HTR-8/SVneo (cell line): ENCODE results near the gene KIAA0232.
"Not testable (repeated sequence)": the region's sequence is repeated elsewhere in the genome, so short reads cannot be mapped to it uniquely, and the experiment has no call there.

Experiments
- DNase-seq: peaks from one replicate; pipeline ENCODE4 v3.0.0; 2011; ENCODE audit warnings: low spot score, mixed read lengths; ENCODE audit not compliant: insufficient read length
- FAIRE-seq: peaks from 2 replicates; lab custom pipeline; 2011; peaks lifted over from hg19 to GRCh38; lab: Jason Lieb, UNC

KIAA0232 gene

DNA sequence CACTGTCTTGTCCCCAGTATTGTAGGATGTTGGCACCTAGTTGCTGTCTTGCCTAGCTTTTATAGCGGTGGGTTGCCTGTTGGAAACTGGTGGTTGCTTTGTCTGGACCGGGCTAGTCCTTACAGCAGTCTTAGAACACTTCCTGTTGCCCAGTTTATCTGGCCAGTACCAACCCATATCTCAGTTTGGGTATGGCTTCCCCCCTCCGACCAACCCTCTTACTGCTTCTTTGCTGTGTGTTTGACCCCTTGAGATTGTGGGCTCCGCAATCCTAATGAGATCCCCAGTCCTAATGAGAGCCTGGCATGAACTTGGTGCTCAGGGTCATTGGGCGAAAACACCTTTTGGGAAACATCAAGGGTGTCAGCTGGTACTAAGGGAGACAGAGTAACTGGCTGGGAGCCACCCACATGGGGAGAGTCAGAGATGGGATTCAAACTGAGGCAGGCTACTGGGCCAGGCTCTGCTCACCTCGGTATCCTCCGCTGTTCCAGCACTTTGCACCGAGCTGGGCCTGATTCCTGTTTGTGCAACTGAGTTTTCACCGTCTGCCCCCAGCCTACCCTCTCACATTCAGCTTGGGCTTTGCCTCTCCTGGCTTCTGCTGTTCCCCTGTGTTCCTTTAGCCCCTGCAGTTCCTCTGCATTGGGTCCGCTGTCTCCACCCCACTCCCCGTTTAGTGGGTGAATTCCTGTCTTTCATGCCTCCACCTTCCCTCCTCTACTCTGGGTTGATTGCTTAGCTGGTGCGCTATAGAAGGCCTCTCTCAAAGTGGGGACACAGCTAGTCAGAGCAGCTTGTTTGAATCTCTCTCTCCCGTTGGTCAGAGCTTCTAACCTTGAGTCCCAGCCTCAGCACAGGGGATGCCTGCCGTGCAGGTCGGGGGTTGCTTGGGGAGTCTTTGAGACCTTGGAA is 128.7 kb downstream of the KIAA0232 start:
- FAIRE-seq (no peak), DNase-seq (no peak)

DNA sequence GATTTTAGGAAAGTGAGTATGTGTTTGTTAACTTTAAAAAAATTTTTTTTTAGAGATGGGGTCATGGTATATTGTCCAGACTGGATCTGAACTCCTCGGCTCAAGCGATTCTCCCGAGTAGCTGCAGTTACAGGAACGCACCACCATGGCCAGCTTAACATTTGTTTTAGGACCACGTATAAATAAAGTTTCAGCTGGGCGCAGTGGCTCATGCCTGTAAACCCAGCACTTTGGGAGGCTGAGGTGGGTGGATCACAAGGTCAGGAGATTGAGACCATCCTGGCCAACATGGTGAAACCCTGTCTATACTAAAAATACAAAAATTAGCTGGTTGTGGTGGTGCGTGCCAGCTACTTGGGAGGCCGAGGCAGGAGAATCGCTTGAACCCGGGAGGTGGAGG is 129.4 kb downstream of the KIAA0232 start:
- FAIRE-seq, DNase-seq: not testable (repeated sequence)

DNA sequence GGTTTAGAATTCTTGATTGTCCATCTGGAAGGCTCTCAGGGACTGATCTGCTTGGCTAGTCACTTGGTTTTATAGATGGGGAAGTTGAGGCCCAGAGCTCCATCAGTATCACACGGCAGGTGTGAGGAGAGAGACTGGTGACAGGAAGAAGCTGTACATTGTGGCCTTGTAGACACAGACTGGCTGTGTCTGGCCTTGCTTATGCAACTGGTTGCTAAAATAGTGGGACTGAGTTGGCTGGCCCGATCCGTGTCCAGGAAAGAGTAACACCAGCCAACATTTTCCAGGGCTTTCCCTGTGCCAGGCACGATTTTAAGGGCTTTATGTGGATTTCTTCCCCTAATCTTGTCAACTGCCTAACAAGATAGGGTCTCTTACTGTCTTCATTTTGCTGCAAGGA is 129.9 kb downstream of the KIAA0232 start:
- FAIRE-seq (no peak), DNase-seq (no peak)

DNA sequence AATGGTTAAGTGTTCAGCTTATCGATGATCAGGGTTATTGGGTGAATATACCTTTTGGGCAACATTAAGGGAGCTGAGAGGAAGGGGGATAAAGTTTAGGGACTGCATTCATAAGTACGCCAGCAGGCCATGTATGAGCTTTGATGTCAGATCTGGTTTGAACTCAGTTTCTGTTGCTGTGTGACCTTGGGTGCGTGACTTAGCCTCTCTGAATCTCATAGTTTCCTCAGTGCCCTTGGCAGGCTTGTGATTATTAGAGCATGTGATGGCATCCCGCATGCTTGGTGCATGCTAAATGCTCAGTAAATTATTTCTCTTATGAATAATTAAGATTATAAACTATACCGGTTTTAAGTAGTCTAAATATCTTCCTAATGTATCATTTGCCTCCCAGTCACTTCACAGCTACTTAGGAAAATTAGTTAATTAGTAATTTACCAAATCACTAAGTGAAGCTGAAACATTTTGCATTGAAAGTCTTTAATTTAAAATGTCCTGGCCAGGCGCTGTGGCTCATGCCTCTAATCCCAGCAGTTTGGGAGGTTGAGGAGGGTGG is 130.9 kb downstream of the KIAA0232 start:
- no peak for FAIRE-seq

DNA sequence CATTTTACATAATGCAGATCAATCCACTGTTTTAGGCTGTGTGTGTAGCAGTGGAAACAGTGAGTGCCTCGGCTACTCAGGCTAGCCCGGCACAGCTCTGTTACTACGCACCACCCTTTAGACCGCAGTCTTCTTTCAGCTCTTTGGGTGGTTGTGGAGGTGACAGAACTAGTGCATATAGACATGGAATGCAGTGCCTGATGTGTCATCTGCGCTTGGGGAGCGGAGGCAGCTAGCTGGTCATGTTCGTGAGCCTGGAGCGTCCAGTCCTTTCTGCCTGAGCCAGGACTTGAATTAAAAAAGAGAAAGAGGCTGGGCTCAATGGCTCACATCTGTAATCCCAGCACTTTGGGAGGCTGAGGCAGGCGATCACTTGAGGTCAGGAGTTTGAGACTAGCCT is 131.9 kb downstream of the KIAA0232 start:
- DNase-seq = no peak
- no peak for FAIRE-seq

More for the DNA sequence above, 130.9 kb downstream of the KIAA0232 start:
- no peak for DNase-seq

DNA sequence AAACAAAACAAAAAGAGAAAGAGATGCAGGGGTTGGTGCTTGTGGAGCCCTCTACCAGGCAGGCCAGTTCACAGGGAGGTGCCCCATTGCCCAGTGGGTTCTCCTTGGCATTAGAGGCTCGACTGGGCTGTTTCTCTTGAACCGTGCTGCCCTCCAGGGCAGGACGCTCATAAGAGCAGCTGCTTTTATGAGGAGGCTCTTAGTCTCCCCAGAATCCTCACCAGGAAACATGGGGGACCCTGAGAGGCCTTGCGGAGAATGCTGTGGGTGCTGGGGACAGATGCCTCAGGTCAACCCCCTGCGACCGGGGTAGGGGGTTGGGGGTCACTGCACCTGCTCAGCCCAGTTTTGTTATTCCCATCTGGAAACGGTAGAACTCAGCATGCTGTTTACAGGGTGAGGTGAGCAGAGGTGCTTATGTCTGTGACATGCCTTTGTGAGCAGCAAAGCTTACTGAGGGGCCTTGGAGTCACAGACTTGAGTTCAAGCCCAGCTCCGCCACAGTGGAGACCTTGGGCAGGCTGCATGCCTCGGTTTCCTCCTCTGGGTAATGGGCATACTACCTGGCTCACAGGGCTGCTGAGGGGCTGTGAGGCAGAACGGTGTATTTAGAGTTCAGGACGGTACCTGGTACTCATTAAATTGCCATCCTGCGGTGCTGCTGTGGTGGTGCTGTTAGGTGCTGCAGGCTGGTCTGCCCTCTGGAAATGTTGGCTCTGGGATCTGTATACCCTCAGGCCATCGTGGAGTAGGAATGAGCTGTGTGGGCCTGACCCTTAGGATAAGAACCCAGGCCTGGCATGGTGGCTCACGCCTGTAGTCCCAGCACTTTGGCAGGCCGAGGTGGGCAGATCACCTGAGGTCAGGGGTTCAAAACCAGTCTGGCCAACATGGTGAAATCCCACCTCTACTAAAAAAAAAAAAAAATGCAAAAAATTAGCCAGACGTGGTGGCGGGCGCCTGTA is 132.8 kb downstream of the KIAA0232 start:
- DNase-seq (no peak), FAIRE-seq (no peak)

DNA sequence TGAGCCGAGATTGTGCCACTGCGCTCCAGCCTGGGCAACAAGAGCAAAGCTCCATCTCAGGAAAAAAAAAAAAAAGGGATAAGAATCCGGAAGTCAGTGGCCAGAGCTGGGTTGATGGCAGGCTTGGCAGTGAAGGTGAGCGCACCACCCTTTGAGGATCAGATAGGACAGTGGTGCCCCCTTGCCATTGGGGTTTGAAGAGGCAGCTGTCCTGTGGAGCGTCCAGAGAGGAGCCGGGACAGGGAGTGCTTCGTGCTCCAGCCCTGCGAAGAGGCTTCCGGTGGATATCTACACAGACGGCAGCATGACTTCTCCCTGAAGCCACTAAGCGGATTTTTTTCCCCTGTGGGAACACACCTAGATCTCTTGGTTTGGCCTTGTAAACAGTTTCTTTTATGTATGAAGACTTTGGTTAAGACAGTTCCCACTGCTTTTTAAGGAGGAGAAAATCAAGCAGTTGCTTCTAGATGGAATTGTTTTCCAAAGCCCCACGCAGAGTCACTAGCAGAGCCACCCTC is 133.6 kb downstream of the KIAA0232 start:
- DNase-seq = no peak
- no peak for FAIRE-seq

DNA sequence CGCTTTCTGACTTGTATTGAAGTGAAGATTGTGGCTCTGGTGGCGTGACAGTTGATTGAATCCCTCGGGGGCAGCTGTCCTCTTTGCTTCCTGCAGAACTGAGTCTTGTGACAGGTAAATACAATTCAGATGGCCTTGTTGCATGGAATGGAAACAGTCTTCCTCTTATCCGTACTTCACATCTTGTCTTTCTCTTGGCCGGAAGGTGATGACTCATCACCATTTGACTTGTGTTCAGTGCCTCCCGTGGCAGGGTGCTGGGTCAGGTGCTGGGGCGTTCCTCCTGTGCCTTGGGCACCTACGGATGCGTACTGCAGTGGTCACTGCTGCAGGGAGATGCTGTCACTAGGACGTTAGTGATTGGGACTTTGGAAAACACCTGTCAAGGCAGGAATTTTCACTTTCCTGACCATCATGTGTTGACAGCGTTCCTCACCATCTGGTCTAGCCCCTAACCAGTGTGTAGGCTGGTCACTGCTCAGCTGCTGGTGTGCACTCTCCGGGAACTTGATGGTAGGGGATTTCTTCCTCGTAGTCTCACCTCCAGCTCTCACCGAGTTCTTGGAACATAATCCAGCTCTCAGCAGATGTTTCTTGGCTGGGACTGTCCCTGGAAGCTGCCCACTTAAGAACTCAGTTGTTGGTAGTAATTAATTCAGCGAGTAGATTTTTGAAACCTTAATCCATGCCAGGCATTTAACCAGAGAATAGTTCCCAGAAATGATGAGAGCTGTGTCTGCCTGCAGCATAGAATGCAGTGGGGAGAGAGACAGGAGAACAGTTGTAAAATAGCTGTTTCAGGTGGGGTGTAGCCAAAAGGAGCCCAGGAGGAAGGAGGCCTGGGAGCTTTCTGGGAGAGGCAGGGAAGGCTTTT is 134.3 kb downstream of the KIAA0232 start:
- DNase-seq = no peak
- peak; percentile 59 for FAIRE-seq

DNA sequence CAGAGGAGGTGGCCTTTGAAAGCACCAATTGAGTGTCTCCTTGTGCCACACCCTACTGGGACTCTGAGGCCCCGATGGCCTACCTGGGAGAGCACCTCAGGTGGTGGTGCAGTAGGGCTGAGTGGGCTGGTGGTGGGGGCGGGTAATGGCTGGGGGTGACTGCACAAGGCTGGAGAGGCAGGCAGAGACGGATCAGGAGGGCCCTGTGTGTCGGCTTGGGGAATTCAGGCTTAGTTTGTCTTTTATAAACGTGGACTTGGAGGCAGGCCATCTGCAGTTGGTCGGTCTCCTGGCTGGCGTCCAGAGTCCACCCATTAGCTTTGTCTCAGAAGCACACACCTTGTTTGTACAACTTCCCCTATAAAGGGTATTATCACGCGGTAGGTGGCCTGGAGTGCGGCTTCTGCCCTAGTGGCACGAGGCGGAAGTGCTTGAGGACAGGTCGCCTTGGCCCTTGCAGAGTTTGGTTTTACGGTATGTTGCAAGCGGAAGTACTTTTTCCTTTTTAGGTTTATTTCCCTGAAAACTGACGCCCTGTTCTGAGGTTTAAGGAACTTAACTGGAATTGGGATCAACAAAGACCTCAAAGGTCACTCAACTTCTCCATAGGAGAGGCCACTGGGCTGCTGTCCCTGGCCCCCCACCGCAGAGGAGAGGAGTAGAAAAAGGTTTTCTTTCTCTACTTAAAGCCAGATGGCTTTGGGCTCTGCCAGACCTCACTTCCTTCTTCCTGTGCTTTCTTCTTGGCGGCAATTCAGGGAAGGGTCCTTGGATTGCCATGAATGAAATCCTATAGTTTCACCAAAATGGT is 135.1 kb downstream of the KIAA0232 start:
- FAIRE-seq (no peak), DNase-seq (no peak)

DNA sequence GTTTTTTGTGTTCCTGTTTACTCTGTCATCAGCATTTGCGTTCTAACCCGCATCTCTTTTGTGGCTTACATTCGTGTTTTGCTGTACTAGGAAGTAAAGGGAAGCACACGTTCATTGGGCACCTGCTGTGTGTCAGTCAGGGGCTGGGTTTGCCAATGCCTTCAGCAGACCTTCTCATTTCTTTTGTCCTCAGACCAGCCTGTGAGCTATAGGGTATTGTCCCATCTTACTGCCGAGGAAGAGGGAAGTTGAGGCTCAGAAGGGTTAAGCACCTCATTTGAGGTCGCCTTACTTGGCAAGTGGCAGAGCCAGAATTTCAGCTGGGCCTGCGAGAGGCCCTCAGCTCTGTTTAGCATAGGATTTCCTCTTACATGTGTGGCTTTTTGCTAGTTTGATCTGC is 135.8 kb downstream of the KIAA0232 start:
- FAIRE-seq = no peak
- no peak for DNase-seq

DNA sequence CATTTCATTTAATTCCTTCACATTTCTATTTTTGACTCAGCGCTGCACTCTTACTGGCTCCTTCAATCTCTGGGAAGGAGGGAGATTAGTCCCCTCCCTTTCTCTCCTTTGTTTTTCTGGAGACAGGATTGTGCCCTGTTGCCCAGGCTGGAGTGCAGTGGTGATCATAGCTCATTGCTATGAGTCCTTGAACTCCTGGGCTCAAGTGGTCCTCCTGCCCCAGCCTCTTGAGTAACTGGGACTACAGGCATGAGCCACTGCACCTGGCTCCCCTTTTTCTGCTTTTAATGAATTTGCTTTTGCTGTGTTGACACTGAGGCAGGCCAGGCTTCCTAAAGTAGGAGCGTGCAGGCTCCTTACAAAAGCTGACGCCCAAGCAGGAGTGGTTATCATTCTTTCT is 137.6 kb downstream of the KIAA0232 start:
- FAIRE-seq (no peak), DNase-seq (no peak)

DNA sequence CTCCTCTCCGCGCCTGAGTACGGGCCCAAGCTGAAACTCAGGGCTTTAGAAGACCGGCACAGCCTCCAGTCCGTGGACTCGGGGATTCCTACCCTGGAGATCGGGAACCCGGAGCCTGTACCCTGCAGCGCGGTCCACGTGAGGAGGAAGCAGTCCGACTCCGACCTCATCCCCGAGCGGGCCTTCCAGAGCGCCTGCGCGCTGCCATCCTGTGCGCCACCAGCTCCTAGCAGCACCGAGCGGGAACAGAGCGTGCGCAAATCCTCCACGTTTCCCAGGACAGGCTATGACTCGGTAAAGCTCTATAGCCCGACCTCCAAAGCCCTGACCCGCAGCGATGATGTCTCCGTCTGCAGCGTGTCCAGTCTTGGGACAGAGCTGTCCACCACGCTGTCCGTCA is 141.0 kb downstream of the KIAA0232 start:
- DNase-seq (no peak), FAIRE-seq (no peak)

DNA sequence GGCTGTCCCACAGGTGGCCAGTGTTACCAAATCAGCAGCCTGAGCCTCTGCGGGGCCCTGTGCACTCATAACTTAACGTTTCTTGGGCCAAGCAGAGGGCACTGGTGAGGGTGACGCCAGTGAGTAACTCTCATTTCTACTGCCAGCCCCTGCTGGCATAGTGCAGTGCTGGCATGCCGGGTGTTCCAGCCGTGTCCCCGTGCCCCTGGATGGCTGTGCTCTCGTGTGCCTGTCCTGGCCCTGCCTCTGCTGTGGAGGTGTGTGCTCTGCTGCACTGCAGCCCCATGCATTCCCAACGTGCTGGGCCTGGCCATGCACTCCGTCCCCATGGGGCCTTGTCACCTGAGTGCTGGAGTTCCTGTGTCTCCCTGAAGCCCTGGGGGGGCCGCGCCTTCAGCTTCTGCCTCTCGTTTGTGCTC is 141.8 kb downstream of the KIAA0232 start:
- FAIRE-seq = no peak
- DNase-seq = no peak

DNA sequence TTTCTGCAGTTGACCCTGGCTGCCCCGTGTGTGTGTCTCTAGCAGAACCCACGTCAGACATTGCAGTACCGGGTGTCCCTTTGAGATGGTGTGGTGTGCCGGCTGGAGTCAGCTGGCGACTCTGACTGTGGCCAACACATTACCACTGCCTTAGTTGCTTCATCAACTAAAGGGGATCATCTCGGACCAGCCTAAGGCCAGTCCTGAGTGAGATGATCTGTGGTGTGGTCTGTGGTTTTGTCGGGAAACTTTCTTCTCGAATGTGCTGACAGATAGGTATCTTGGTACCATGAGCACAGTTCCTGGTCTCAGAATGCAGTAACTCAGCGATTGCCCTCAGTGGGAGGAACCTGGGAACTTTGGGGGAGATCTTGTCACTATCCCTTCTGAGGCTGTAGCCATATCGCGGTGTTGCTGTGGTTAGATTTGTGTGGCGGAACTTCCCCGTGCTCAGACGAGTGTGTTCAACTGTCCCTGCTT is 142.9 kb downstream of the KIAA0232 start:
- FAIRE-seq = no peak
- DNase-seq = no peak

DNA sequence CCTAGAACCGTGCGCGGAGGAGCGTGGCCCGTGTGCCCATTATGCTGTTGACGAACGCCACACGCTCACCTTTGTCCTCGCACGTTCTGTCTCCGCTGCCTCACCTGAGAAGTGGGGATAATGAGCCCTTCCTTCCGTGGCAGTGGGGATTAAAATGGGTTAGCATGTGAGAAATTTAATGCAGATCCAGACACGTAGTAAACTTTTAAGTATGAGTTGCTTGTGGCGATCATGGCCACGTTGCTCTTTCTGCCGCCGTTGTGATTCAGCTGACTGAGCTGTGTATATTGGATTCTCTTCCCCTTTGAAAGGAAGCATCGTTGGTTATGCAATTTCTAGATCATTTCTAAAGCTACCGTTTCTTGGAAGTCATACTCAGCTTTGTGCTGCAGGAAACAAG is 143.6 kb downstream of the KIAA0232 start:
- DNase-seq (no peak), FAIRE-seq (no peak)

DNA sequence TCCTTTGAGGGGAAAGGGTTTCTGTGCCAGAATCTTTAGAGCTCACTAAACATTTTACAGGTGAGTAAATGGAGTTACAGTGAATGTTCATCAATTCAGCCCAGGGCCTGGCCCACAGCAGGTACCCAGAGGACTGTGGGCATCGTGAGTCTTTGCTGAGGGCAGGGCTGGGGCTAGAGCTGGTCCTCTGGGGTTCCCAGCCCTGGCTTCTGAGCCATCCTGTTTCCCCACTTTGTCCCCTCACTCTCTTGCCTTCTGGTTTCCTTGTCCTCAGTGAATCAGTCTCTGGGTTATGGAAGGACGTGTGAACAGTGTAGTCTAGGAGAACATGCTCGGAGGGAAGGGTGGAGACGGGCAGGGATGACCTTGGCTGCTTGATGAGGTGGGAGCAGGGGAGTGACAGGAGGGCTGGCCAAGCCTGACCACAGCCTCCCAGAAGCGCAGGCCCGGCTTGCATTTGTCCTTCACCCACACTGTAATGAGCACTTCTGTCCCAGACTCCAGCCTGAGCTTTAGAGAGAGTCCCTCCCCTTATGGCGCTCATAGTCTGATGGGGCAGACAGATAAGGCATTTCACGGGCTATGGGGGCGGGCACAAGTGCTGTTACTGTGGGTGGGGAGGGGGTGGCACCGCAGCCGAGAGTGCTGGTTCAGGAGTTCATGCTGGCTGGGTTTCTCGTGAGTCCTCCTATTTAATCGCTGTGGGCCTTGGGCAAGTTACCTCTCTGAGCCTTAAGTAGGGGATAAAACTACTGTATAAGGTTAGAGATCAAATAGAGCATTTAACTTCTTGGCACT is 144.4 kb downstream of the KIAA0232 start:
- no peak for FAIRE-seq
- DNase-seq = no peak

DNA sequence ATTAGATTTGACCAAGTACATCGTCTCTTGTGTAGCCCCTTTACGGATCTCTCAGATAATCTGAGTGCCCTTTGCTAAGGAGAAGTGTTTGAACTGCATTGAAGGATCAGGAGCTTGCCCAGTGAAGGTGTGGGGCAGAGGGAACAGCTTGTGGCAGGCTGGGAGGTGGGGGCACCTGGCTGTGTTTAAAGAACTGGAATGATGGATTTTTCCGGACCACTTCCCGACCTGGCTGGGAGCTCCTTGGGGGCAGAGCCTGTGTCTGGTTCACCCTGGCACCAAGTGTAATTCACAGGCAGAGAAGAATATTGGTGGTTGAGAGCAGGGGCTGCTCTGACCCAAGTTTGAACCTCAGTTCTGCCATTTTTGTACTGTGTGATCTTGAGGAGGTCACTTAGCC is 145.6 kb downstream of the KIAA0232 start:
- no peak for FAIRE-seq
- DNase-seq = no peak

DNA sequence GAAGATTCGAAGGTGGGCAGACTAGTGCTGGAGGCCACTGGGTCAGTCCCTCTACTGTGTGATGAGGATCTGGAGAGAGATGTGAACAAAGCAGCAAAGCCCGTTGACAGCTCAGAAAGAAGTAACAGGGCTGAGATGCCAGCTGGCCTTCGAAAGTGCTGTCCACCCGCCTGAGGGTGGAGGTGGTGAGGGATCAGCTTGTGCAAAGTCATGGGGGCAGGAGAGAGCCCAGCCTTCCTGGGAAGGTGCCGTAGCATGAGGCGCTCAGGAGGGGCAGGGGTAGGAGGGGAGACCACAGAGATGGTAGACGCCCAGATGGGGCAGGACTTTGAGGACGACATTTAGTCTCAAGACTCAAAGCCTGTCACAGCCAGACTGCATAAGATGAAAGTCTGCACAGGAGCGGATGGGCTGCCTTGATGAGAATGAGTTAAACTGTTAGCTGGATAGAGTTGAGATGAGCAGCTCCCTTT is 146.8 kb downstream of the KIAA0232 start:
- DNase-seq (no peak), FAIRE-seq (no peak)
